Mesenteric fat pad (tissue), 1 donor: ENCODE data around the gene MAN1C1. TPM values are rescaled to one million over a fixed set of nuclear protein-coding genes. Genes with fewer than 3 reads are reported as not detected.

Experiments used
- DNase-seq: peaks from one replicate; pipeline ENCODE4 v3.0.0-alpha.2; 2020; ENCODE audit warnings: low spot score
- total RNA-seq: library from RNA; stranded (reverse); fragmentation: NEBNext Ultra II Directional; extraction: Animal tissue kit (Norgen Biotek cat#: 25700); gene quantifications from one replicate; pipeline ENCODE4 v1.2.1, GENCODE V29; 2021
- donor health status: DM: yes; HTN: yes; CAD: no.

MAN1C1 gene
- total RNA-seq, 1 donor from 2014 or later, result 21.9 TPM

DNA sequence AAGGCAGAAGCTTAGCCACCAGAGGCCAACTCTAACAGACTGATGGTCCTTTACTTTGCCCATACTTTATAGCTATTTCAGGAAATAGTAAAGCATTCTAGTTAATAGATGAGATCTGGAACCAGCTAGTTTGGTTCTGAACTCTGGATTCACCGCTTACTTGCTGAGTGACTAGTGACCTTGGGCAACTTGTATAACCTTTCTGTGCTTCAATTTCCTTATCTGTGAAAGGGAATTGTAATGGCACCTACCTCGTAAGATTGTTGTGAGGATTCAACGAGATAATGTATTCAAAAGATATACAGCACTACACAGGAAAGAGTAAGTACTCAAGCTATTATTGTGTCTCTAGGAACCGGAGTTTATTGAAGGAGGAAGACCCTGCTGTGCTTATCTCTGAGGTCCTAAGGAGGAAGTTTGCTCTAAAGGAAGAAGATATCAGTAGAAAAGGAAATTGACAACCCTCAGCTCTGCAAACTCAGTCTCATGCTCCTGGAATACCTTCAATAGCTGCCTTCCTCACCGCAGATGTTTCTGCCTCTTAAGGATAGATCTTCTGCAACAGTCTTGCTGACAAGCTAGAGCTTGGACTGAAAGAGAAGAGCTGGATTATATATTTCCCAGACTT, 215.1 kb downstream of the MAN1C1 start:
- DNase-seq, result no peak

DNA sequence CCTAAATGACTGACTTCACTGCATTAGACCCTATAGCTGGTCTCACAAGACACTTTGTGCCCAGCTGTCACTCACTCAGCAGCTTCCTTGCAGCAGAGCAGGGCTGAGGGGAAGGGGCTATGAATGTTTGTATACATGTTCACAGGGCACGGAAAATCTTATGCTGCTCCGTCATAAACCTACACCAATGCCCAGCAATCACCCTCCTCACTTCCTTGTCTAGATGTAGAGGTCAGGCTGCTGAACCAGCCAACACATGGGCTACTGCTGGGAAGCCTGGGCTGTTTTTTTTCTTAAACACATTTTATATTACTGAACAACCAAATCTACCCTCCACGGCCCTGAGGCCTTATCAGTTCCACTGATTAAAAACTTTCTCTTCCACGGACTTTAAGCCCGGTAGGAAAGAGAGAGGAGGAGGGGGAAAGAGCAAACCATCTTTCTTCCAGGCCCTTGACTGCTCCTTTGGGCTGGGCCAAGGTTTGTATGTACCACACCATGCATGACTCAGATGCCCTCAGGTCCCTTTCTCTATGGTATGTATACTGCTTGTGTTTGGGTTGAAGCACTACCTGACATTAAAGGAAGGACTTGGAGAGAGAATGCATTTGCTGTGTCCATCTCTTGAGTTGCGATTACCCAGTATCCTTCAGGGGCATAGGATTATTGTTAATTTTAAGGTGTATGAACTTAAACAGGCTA, 215.9 kb downstream of the MAN1C1 start:
- DNase-seq, result no peak

DNA sequence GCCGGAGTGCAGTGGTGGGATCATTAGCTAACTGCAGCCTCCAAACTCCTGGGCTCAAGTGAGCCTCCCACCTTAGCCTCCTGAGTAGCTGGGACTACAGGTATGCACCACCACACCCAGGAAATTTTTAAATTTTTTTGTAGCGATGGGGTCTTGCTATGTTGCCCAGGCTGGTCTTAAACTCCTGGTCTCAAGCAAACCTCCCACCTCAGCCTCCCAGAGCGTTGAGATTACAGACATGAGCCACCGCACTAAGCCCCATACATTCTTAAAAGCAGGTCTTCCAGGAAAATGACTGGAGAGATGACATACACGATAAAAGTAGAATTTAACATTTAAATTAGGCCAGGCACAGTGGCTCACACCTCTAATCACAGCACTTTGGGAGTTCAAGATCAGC, 216.6 kb downstream of the MAN1C1 start:
- DNase-seq, result no peak

Other genes starting within 250 kb of the MAN1C1 start
- not detected for gene RHCE, start 196.0 kb upstream of the MAN1C1 start, total RNA-seq
- 20.1 TPM for gene MACO1, start 185.9 kb upstream of the MAN1C1 start, total RNA-seq
- gene LDLRAP1, start 73.2 kb upstream of the MAN1C1 start, total RNA-seq, result 27.6 TPM
- 108 TPM for gene SELENON, start 183.4 kb downstream of the MAN1C1 start, total RNA-seq
- gene MTFR1L, start 203.2 kb downstream of the MAN1C1 start, total RNA-seq, result 53.8 TPM
- gene AUNIP, start 242.7 kb downstream of the MAN1C1 start, total RNA-seq, result not detected